Activated CD8-positive, alpha-beta memory T cell treated with anti-CD3 and anti-CD28 coated beads, Interleukin-2, amount 50 U/mL, for 1 hour (primary cell): ENCODE results near the gene SLC22A6.

Experiments used
- DNase-seq: peaks from one replicate; pipeline ENCODE4 v3.0.0-alpha.2; 2020; ENCODE audit errors: extremely low read depth

The SLC22A6 gene

GRCh38 chr11:62931499-62932278 is 53.1 kb downstream of the SLC22A6 start:
- no peak for DNase-seq

- DNase-seq = no peak
Observed at GRCh38 chr11:62930666-62931065, 54.1 kb downstream of the SLC22A6 start.

GRCh38 chr11:62930157-62930556 is 54.6 kb downstream of the SLC22A6 start:
- no peak for DNase-seq

- DNase-seq = no peak
Observed at GRCh38 chr11:62928011-62928410, 56.8 kb downstream of the SLC22A6 start.

GRCh38 chr11:62926680-62927455 is 57.9 kb downstream of the SLC22A6 start:
- DNase-seq = no peak
